Liver (tissue), 9 donors: ENCODE measurements around the gene MYOF. TPM values are rescaled to one million over a fixed set of nuclear protein-coding genes. Genes with fewer than 3 reads are reported as not detected.

Experiments
- DNase-seq: peaks from one replicate; pipeline ENCODE4 v3.0.0-alpha.2; 2017; ENCODE audit warnings: low spot score
- H3K27ac ChIP-seq, 2 donors: one replicate each; pipeline ENCODE4 v1.7.0; 2013; ENCODE audit warnings: inconsistent platforms in 2 of 2, low read length in 2 of 2, control low read depth in 1 of 2, low read depth in 1 of 2, mild to moderate bottlenecking in 1 of 2
- H3K27me3 ChIP-seq, 4 donors: one replicate each; pipeline versions ENCODE4 v1.6.1 to v1.7.0; 2013; ENCODE audit warnings: low read length in 3 of 4, inconsistent platforms in 1 of 4, mild to moderate bottlenecking in 1 of 4, moderate library complexity in 1 of 4; ENCODE audit not compliant: control insufficient read depth in 4 of 4, insufficient read depth in 4 of 4
- H3K36me3 ChIP-seq, 4 donors: one replicate each; pipeline versions ENCODE4 v1.6.1 to v1.7.0; 2013; ENCODE audit warnings: low read length in 3 of 4, mild to moderate bottlenecking in 3 of 4, low read depth in 1 of 4, moderate library complexity in 1 of 4; ENCODE audit not compliant: control insufficient read depth in 4 of 4, insufficient read depth in 3 of 4
- H3K4me1 ChIP-seq, 4 donors: one replicate each; pipeline versions ENCODE4 v1.6.1 to v1.7.0; 2013; ENCODE audit warnings: low read length in 3 of 4, mild to moderate bottlenecking in 3 of 4, moderate library complexity in 1 of 4; ENCODE audit not compliant: control insufficient read depth in 4 of 4, insufficient read depth in 4 of 4
- H3K4me3 ChIP-seq, 3 donors: one replicate each; pipeline versions ENCODE4 v1.6.1 to v1.7.0; 2013; ENCODE audit warnings: low read length in 3 of 3, control low read depth in 1 of 3, low read depth in 1 of 3, mild to moderate bottlenecking in 1 of 3
- H3K9ac ChIP-seq, 2 donors: one replicate each; pipeline ENCODE4 v1.7.0; 2013; ENCODE audit warnings: low read length in 2 of 2, mild to moderate bottlenecking in 2 of 2, moderate library complexity in 2 of 2, control low read depth in 1 of 2, low read depth in 1 of 2
- H3K9me3 ChIP-seq, 4 donors: one replicate each; pipeline versions ENCODE4 v1.6.1 to v1.7.0; 2013; ENCODE audit warnings: low read length in 3 of 4; ENCODE audit not compliant: control insufficient read depth in 4 of 4
- ATF3 ChIP-seq: IDR thresholded peaks from 2 replicates; pipeline ENCODE4 v1.6.1; 2016; ENCODE audit warnings: antibody characterized with exemption
- CTCF ChIP-seq: fragments of 150-350 bp; IDR thresholded peaks from 2 replicates; pipeline ENCODE4 v1.5.1; 2017; ENCODE audit warnings: improper control_type of control experiment, low read depth, low read length; ENCODE audit not compliant: missing input control
- EGR1 ChIP-seq, 2 donors: IDR thresholded peaks; 2 replicates each; pipeline ENCODE4 v1.6.1; 2016 to 2018; ENCODE audit warnings: antibody characterized with exemption in 2 of 2, low read depth in 2 of 2
- FOXA1 ChIP-seq: IDR thresholded peaks from 2 replicates; pipeline ENCODE4 v1.6.1; 2016; ENCODE audit warnings: antibody characterized with exemption
- FOXA2 ChIP-seq: IDR thresholded peaks from 2 replicates; pipeline ENCODE4 v1.6.1; 2016; ENCODE audit warnings: antibody characterized with exemption
- GABPA ChIP-seq, 2 donors: IDR thresholded peaks in 1 of 2; conservative IDR thresholded peaks in 1 of 2; 2 replicates each; pipeline ENCODE4 v1.6.1; 2016; ENCODE audit warnings: antibody characterized with exemption in 2 of 2, mild to moderate bottlenecking in 1 of 2, moderate library complexity in 1 of 2
- HNF4A ChIP-seq, 2 donors: conservative IDR thresholded peaks; 2 replicates each; pipeline ENCODE4 v1.6.1; 2016; ENCODE audit warnings: antibody characterized with exemption in 2 of 2, mild to moderate bottlenecking in 2 of 2
- HNF4G ChIP-seq: IDR thresholded peaks from 2 replicates; pipeline ENCODE4 v1.6.1; 2016; ENCODE audit warnings: antibody characterized with exemption
- JUND ChIP-seq, 2 donors: IDR thresholded peaks; 2 replicates each; pipeline ENCODE4 v1.6.1; 2016; ENCODE audit warnings: antibody characterized with exemption in 2 of 2
- NR2F2 ChIP-seq: IDR thresholded peaks from 2 replicates; pipeline ENCODE4 v1.6.1; 2016; ENCODE audit warnings: antibody characterized with exemption
- RAD21 ChIP-seq, 2 donors: IDR thresholded peaks; 2 replicates each; pipeline ENCODE4 v1.6.1; 2016; ENCODE audit warnings: antibody characterized with exemption in 2 of 2, mild to moderate bottlenecking in 2 of 2
- REST ChIP-seq: IDR thresholded peaks from 2 replicates; pipeline ENCODE4 v1.6.1; 2016; ENCODE audit warnings: antibody characterized with exemption, mild to moderate bottlenecking
- RXRA ChIP-seq, 2 donors: IDR thresholded peaks; 2 replicates each; pipeline ENCODE4 v1.6.1; 2017 to 2018; ENCODE audit warnings: antibody characterized with exemption in 2 of 2, mild to moderate bottlenecking in 1 of 2
- SP1 ChIP-seq: IDR thresholded peaks from 2 replicates; pipeline ENCODE4 v1.6.1; 2018; ENCODE audit warnings: antibody characterized with exemption, mild to moderate bottlenecking
- TAF1 ChIP-seq: conservative IDR thresholded peaks from 2 replicates; pipeline ENCODE4 v1.6.1; 2016; ENCODE audit warnings: antibody characterized with exemption, mild to moderate bottlenecking
- YY1 ChIP-seq: IDR thresholded peaks from 2 replicates; pipeline ENCODE4 v1.6.1; 2016; ENCODE audit warnings: antibody characterized with exemption, mild to moderate bottlenecking
- ZBTB33 ChIP-seq: IDR thresholded peaks from 2 replicates; pipeline ENCODE4 v1.6.1; 2016; ENCODE audit warnings: antibody characterized with exemption
- WGBS: extraction: QIAGEN DNeasy Blood & Tissue Kit; methylation state at CpG from one replicate; pipeline ENCODE4 v1.1.7; 2013; 5-methylcytosine and 5-hydroxymethylcytosine counted together
- polyA plus RNA-seq, 2 donors: library from polyadenylated mRNA; stranded (reverse) in 1 of 2; unstranded in 1 of 2; fragments of 200-250 nt in 1 of 2; fragments of >200 nt in 1 of 2; fragmentation: Nextera tagmentation in 1 of 2; extraction: Ambion mirVana in 1 of 2; gene quantifications; one replicate each; pipeline versions ENCODE4 v1.2.1 to v1.2.3, GENCODE V29; 2013 to 2015
- total RNA-seq, 2 donors: library from RNA; depleted of rRNA; stranded (reverse); fragments of >200 nt; gene quantifications; one replicate each; pipeline ENCODE4 v1.2.3, GENCODE V29; 2014
- donor health status: healthy.
- donor health status: healthy.
- donor health status: healthy.
- donor health status: healthy.
- donor health status: healthy.

Gene MYOF
- total and polyA plus RNA-seq, 4 donors, result 0.89 to 5.7 (median 3.2) TPM

GRCh38 chr10:93378039-93378438 is 104.1 kb downstream of the MYOF start:
- TF ChIP-seq NR2F2 (no peak), FOXA1 (no peak), GABPA (IDR thresholded peaks at IDR 0.05 in 1 of 2, conservative IDR thresholded peaks at IDR 0.05 in 1 of 2) (no peak), HNF4A (conservative IDR thresholded peaks at IDR 0.05) (no peak), CTCF (no peak), HNF4G (no peak), YY1 (no peak)
- H3K27me3 ChIP-seq, result no peaks in the 10 kb centered on the region
- H3K9me3 ChIP-seq, result no peaks in the 10 kb centered on the region
- no peak overlapping the region for H3K27ac ChIP-seq
- no peak overlapping the region for H3K4me3 ChIP-seq
- H3K9ac ChIP-seq, result no peak overlapping the region
- no peaks in the 10 kb centered on the region for H3K36me3 ChIP-seq
- 90% methylated on average over 2 of the region's 2 CpGs for WGBS
- H3K4me1 ChIP-seq, result no peaks in the 10 kb centered on the region
- DNase-seq, result no peak

- 55% methylated on average over 10 of the region's 10 CpGs for WGBS
- no peak for DNase-seq
Measured at GRCh38 chr10:93376372-93377293, 105.5 kb downstream of the MYOF start.

More at GRCh38 chr10:93376372-93377293, 105.5 kb downstream of the MYOF start:
- no peaks in the 10 kb centered on the region for H3K27me3 ChIP-seq
- TF ChIP-seq RXRA (IDR thresholded peaks at IDR 0.05) (no peak), HNF4G (no peak), ZBTB33 (no peak), FOXA1 (peak; percentile 13), ATF3 (no peak), TAF1 (no peak), SP1 (no peak), JUND (IDR thresholded peaks at IDR 0.05) (no peak), REST (no peak), EGR1 (IDR thresholded peaks at IDR 0.05; ENCODE audit: low read depth in 2 of 2) (no peak), FOXA2 (no peak), CTCF (peak; percentile 97), YY1 (no peak), RAD21 (IDR thresholded peaks at IDR 0.05) (peak; percentile 100), NR2F2 (no peak)
- H3K9ac ChIP-seq, result no peak overlapping the region
- H3K4me3 ChIP-seq, result no peak overlapping the region
- no peaks in the 10 kb centered on the region for H3K36me3 ChIP-seq
- no peaks in the 10 kb centered on the region for H3K4me1 ChIP-seq
- H3K27ac ChIP-seq, result no peak overlapping the region
- no peaks in the 10 kb centered on the region for H3K9me3 ChIP-seq
